GM12865 (cell line): ENCODE data around the gene DMRT1.

ENCODE experiments used
- DNase-seq: peaks from one replicate; pipeline ENCODE4 v3.0.0; 2010; ENCODE audit warnings: low read depth
- H3K4me3 ChIP-seq: 2 replicates; pipeline ENCODE4 v1.5.1; 2011; ENCODE audit warnings: mild to moderate bottlenecking, low read depth, low read length, control low read depth
- CTCF ChIP-seq: IDR thresholded peaks from 2 replicates; pipeline ENCODE4 v1.5.1; 2011; ENCODE audit warnings: low read length, control low read depth, low read depth, inconsistent platforms; ENCODE audit not compliant: insufficient read depth; ENCODE audit errors: missing control alignments

The DMRT1 gene

DNA sequence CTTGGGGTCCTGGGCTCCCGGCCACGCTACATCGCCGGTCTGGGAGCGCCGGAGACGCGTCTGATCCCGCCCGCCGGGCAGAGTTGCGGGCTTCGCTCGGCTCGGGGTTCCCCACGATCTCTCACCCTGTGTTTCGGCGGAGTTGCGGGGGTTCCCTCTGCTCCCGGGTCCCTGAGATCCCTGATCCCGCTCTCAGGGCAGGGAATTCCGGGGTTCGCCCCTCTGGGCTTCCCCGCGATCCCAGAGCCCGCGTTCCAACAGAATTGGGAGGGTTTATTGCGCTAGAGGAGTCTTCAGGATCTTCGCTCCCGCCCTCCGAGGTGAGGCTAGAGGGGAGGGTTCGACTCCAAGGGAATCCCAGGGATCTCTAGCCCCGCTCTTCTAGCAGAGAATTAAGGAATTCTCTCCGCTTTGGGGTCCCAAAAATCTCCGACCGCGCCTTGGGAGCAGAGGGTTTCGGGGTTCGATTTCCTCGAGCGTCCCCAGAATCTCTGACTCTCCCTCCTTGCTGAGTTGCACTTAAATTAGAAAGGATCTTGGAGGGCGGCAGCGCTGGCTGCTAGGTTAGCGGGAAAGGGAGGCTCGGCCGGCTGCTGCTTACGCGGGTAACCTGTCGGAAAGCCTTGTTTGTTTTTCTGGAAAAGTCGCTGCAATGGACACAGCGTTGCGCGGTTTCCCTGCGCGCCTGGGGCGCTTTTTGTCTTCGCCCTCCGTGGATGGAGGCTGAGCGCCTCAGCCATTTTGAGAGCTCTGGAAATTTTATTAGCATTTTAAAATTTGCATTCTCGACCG is 1.3 kb downstream of the DMRT1 start:
- H3K4me3 ChIP-seq: no peak overlapping the region
- DNase-seq: no peak
- no peak for TF ChIP-seq CTCF

GRCh38 chr9:843427-843785 is 1.9 kb downstream of the DMRT1 start:
- no peak for DNase-seq
- no peak for TF ChIP-seq CTCF
- H3K4me3 ChIP-seq: no peak overlapping the region

DNA sequence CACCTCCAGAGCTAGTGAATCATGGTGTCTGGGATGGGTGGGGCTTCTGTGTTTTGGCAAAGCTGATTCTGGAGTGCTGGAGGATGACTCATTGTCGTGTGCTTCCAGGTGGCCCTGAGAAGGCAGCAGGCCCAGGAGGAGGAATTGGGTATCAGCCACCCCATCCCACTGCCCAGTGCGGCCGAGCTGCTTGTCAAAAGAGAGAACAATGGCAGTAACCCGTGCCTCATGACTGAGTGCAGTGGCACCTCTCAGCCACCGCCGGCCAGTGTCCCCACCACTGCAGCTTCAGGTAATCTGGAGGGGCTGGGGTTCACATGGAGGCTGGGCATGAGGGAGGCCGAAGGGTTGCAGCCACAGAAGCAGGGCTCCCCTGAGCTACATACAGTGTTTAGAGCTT is 5.4 kb downstream of the DMRT1 start:
- H3K4me3 ChIP-seq: no peak overlapping the region
- no peak for DNase-seq
- no peak for TF ChIP-seq CTCF

DNA sequence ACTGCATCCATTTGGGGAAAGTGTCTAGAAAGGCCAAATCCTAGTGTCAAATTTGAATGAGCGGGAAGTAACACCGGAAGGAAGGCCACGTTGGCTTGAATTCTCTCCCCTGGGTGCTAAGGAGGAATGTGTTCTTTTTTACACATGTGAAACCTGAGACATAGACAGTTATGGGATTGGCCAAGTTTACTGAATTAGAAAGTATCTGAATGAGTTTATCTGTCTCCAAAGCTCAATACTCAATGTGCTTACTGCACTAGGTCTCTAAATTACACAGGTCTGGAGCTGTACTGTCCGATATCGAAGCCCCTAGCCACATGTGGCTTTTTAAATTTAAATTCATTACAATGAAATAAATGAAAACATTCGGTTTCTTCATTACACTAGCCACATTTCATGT is 6.0 kb downstream of the DMRT1 start:
- no peak overlapping the region for H3K4me3 ChIP-seq
- DNase-seq: peak; percentile 65
- TF ChIP-seq CTCF: no peak

- no peak overlapping the region for H3K4me3 ChIP-seq
- no peak for DNase-seq
- no peak for TF ChIP-seq CTCF
Measured at GRCh38 chr9:849431-849830, 7.9 kb downstream of the DMRT1 start.

- no peak overlapping the region for H3K4me3 ChIP-seq
- no peak for TF ChIP-seq CTCF
- DNase-seq: no peak
Measured at GRCh38 chr9:852539-852938, 11.0 kb downstream of the DMRT1 start.

DNA sequence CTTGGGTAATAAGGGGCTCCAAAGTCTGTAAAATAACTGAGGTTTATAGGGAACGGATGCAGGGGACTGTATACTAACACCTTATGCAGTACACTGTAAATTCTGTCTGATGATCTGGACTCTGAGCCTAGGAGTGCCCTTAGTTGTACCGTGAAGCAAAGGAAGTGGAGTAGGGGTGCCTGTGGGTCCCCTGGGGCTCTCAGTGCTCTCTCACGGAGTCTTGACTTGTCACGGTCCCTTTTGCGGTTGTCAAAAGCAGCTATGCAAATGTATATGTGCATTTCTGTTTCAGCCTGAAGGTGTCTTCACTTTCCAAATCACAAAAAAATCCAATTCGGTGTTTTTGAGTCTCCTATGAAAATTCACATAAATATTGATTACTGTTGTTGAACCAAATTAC is 17.8 kb downstream of the DMRT1 start:
- TF ChIP-seq CTCF: no peak
- H3K4me3 ChIP-seq: no peak overlapping the region
- DNase-seq: peak; percentile 94
